Subcutaneous abdominal adipose tissue (tissue), 5 donors: ENCODE measurements around the gene PRKCA.

Experiments
- H3K27ac ChIP-seq: one replicate; pipeline ENCODE4 v1.7.0; 2013; ENCODE audit warnings: low read depth, mild to moderate bottlenecking, inconsistent platforms, low read length, moderate library complexity
- H3K27me3 ChIP-seq, 5 donors: one replicate each; pipeline ENCODE4 v1.7.0; 2013; ENCODE audit warnings: low read length in 5 of 5, inconsistent platforms in 1 of 5; ENCODE audit not compliant: control insufficient read depth in 5 of 5, insufficient read depth in 4 of 5
- H3K36me3 ChIP-seq, 5 donors: one replicate each; pipeline ENCODE4 v1.7.0; 2013; ENCODE audit warnings: low read length in 5 of 5; ENCODE audit not compliant: control insufficient read depth in 5 of 5, insufficient read depth in 5 of 5
- H3K4me1 ChIP-seq, 5 donors: one replicate each; pipeline ENCODE4 v1.7.0; 2013; ENCODE audit warnings: low read length in 5 of 5, mild to moderate bottlenecking in 3 of 5, moderate library complexity in 1 of 5; ENCODE audit not compliant: control insufficient read depth in 5 of 5, insufficient read depth in 5 of 5
- H3K4me3 ChIP-seq, 5 donors: one replicate each; pipeline ENCODE4 v1.7.0; 2013; ENCODE audit warnings: low read length in 5 of 5, low read depth in 1 of 5
- H3K9ac ChIP-seq, 5 donors: one replicate each; pipeline ENCODE4 v1.7.0; 2013; ENCODE audit warnings: low read length in 5 of 5, mild to moderate bottlenecking in 4 of 5, moderate library complexity in 3 of 5
- H3K9me3 ChIP-seq, 5 donors: one replicate each; pipeline ENCODE4 v1.7.0; 2013; ENCODE audit warnings: low read length in 5 of 5; ENCODE audit not compliant: control insufficient read depth in 5 of 5
- donor health status: healthy.
- donor health status: healthy.
- donor health status: healthy.
- donor health status: healthy.
- donor health status: healthy.

PRKCA gene

GRCh38 chr17:66841328-66841727 lies 538.9 kb downstream of the PRKCA start:
- Histone ChIP-seq H3K9me3 (peaks cover 0 to 3% (median 0%) of the 10 kb centered on the region in 5 donors), H3K4me3 (no peak overlapping the region), H3K4me1 (no peaks in the 10 kb centered on the region), H3K9ac (no peak overlapping the region), H3K36me3 (no peaks in the 10 kb centered on the region), H3K27me3 (peaks cover 8 to 29% (median 19%) of the 10 kb centered on the region in 5 donors), H3K27ac (no peak overlapping the region)

GRCh38 chr17:66841744-66842143 lies 539.3 kb downstream of the PRKCA start:
- no peak overlapping the region for H3K27ac ChIP-seq
- no peak overlapping the region for H3K9ac ChIP-seq

GRCh38 chr17:66842505-66842904 lies 540.1 kb downstream of the PRKCA start:
- H3K27me3 ChIP-seq: peaks cover 6 to 22% (median 12%) of the 10 kb centered on the region in 5 donors
- no peak overlapping the region for H3K27ac ChIP-seq
- no peak overlapping the region for H3K4me3 ChIP-seq
- H3K9me3 ChIP-seq: peaks cover 0 to 3% (median 0%) of the 10 kb centered on the region in 5 donors
- H3K36me3 ChIP-seq: no peaks in the 10 kb centered on the region
- H3K9ac ChIP-seq: no peak overlapping the region
- H3K4me1 ChIP-seq: no peaks in the 10 kb centered on the region

More at GRCh38 chr17:66841744-66842143, 539.3 kb downstream of the PRKCA start:
- H3K4me1 ChIP-seq: no peaks in the 10 kb centered on the region
- no peak overlapping the region for H3K4me3 ChIP-seq
- H3K27me3 ChIP-seq: peaks cover 4 to 24% (median 14%) of the 10 kb centered on the region in 5 donors
- no peaks in the 10 kb centered on the region for H3K36me3 ChIP-seq
- peaks cover 0 to 3% (median 0%) of the 10 kb centered on the region in 5 donors for H3K9me3 ChIP-seq

- Histone ChIP-seq H3K27ac (no peak overlapping the region), H3K36me3 (no peaks in the 10 kb centered on the region), H3K9ac (no peak overlapping the region), H3K9me3 (peaks cover 0 to 3% (median 0%) of the 10 kb centered on the region in 5 donors), H3K4me1 (no peaks in the 10 kb centered on the region), H3K4me3 (no peak overlapping the region), H3K27me3 (peaks cover 6 to 22% (median 14%) of the 10 kb centered on the region in 5 donors)
Measured at GRCh38 chr17:66842959-66843358, 540.5 kb downstream of the PRKCA start.

GRCh38 chr17:66843627-66844026 lies 541.2 kb downstream of the PRKCA start:
- H3K9me3 ChIP-seq: peaks cover 0 to 3% (median 0%) of the 10 kb centered on the region in 5 donors
- no peak overlapping the region for H3K27ac ChIP-seq
- peaks cover 5 to 21% (median 14%) of the 10 kb centered on the region in 5 donors for H3K27me3 ChIP-seq
- no peaks in the 10 kb centered on the region for H3K4me1 ChIP-seq
- no peak overlapping the region for H3K9ac ChIP-seq
- H3K4me3 ChIP-seq: no peak overlapping the region
- no peaks in the 10 kb centered on the region for H3K36me3 ChIP-seq

GRCh38 chr17:66847704-66848103 lies 545.3 kb downstream of the PRKCA start:
- Histone ChIP-seq H3K4me3 (no peak overlapping the region), H3K4me1 (peaks cover 0 to 15% (median 3%) of the 10 kb centered on the region in 5 donors), H3K27ac (no peak overlapping the region)

GRCh38 chr17:66848496-66848895 lies 546.1 kb downstream of the PRKCA start:
- H3K9ac ChIP-seq: no peak overlapping the region
- peaks cover 0 to 16% (median 3%) of the 10 kb centered on the region in 5 donors for H3K27me3 ChIP-seq
- peaks cover 0 to 3% (median 0%) of the 10 kb centered on the region in 5 donors for H3K9me3 ChIP-seq
- peaks cover 0 to 15% (median 3%) of the 10 kb centered on the region in 5 donors for H3K4me1 ChIP-seq
- H3K4me3 ChIP-seq: no peak overlapping the region
- no peaks in the 10 kb centered on the region for H3K36me3 ChIP-seq
- H3K27ac ChIP-seq: no peak overlapping the region

More at GRCh38 chr17:66847704-66848103, 545.3 kb downstream of the PRKCA start:
- no peaks in the 10 kb centered on the region for H3K36me3 ChIP-seq
- H3K27me3 ChIP-seq: peaks cover 0 to 16% (median 4%) of the 10 kb centered on the region in 5 donors
- no peak overlapping the region for H3K9ac ChIP-seq
- peaks cover 0 to 3% (median 0%) of the 10 kb centered on the region in 5 donors for H3K9me3 ChIP-seq

- Histone ChIP-seq H3K9me3 (peaks cover 0 to 3% (median 0%) of the 10 kb centered on the region in 5 donors), H3K9ac (no peak overlapping the region), H3K4me1 (peaks cover 0 to 15% (median 3%) of the 10 kb centered on the region in 5 donors), H3K4me3 (no peak overlapping the region), H3K36me3 (no peaks in the 10 kb centered on the region), H3K27ac (no peak overlapping the region), H3K27me3 (peaks cover 0 to 16% (median 2%) of the 10 kb centered on the region in 5 donors)
Measured at GRCh38 chr17:66849032-66849655, 546.7 kb downstream of the PRKCA start.

GRCh38 chr17:66849851-66850580 lies 547.6 kb downstream of the PRKCA start:
- Histone ChIP-seq H3K27ac (no peak overlapping the region), H3K4me1 (peaks cover 0 to 15% (median 3%) of the 10 kb centered on the region in 5 donors), H3K27me3 (peaks cover 0 to 16% (median 2%) of the 10 kb centered on the region in 5 donors), H3K9me3 (peaks cover 0 to 8% (median 4%) of the 10 kb centered on the region in 5 donors), H3K4me3 (no peak overlapping the region), H3K9ac (no peak overlapping the region), H3K36me3 (no peaks in the 10 kb centered on the region)

GRCh38 chr17:66850692-66851091 lies 548.3 kb downstream of the PRKCA start:
- Histone ChIP-seq H3K9me3 (peaks cover 0 to 11% (median 4%) of the 10 kb centered on the region in 5 donors), H3K4me3 (no peak overlapping the region)

More at GRCh38 chr17:66850692-66851091, 548.3 kb downstream of the PRKCA start:
- Histone ChIP-seq H3K9ac (no peak overlapping the region), H3K27ac (no peak overlapping the region), H3K36me3 (no peaks in the 10 kb centered on the region), H3K27me3 (peaks cover 0 to 14% (median under 1%) of the 10 kb centered on the region in 5 donors), H3K4me1 (peaks cover 0 to 15% (median 3%) of the 10 kb centered on the region in 5 donors)
